ENCODE results near the gene FXYD1. TPM values are rescaled to one million over a fixed set of nuclear protein-coding genes. Genes with fewer than 3 reads are reported as not detected.
A peak's percentile ranks its signal among the peaks of the same experiment; 100 is the strongest.

FXYD1 gene
- total RNA-seq, 2 experiments from 2014 or later = 0.57 to 11.5 TPM

GRCh38 chr19:35135389-35135909 is 3.2 kb upstream of the FXYD1 start:
- CTCF ChIA-PET (ENCODE audit: unreplicated experiment) = interaction anchor here (0.5 to 2.5 kb wide), 3 partner anchors 10 to 70 kb away, joined by 4 to 16 read pairs (median 5); no protein-coding TSS in a partner anchor
- Histone ChIP-seq H2AFZ (ENCODE audit: low read length) (no peak overlapping the region), H3K9me3 (ENCODE audit: low read length) (no peaks in the 10 kb centered on the region), H3K27ac (ENCODE audit: low read depth, low read length, poor library complexity, severe bottlenecking) (no peak overlapping the region), H3K9me2 (ENCODE audit: insufficient read depth, low read length) (no peaks in the 10 kb centered on the region), H4K20me1 (ENCODE audit: insufficient read depth, low read length) (no peaks in the 10 kb centered on the region), H3K36me3 (ENCODE audit: insufficient read depth, low read length) (no peaks in the 10 kb centered on the region), H3K4me2 (ENCODE audit: low read length) (no peak overlapping the region; the same call in 1 of the 2 replicates), H3K4me3 (ENCODE audit: low read depth, low read length, poor library complexity, severe bottlenecking) (no peak overlapping the region), H3K4me1 (ENCODE audit: insufficient read depth, low read length, poor library complexity, severe bottlenecking) (peaks cover 9% of the 10 kb centered on the region), H3K79me2 (ENCODE audit: insufficient read depth, low read depth, low read length) (no peaks in the 10 kb centered on the region)
- no TSS peak for BruUV-seq (replicated peaks)
- TF ChIP-seq CTCF (conservative IDR thresholded peaks at IDR 0.05; ENCODE audit: low read length) (peak; percentile 91), EZH2phosphoT487 (IDR thresholded peaks at IDR 0.05; ENCODE audit: borderline replicate concordance, low read depth, low read length) (no peak)
- POLR2A ChIA-PET = no interaction called here
- intact Hi-C loops (cut with micrococcal nuclease; ENCODE audit: unreplicated experiment) = loop anchor here (1.0 to 2.0 kb wide), 3 partner anchors 21 to 68 kb away; no protein-coding TSS in a partner anchor
- peak; percentile 79 for DNase-seq (ENCODE audit: low spot score)

GRCh38 chr19:35136231-35136630 is 2.4 kb upstream of the FXYD1 start:
- TF ChIP-seq CTCF (conservative IDR thresholded peaks at IDR 0.05; ENCODE audit: low read length) = no peak
- TF ChIP-seq EZH2phosphoT487 (IDR thresholded peaks at IDR 0.05; ENCODE audit: borderline replicate concordance, low read depth, low read length) = no peak
- H3K27ac ChIP-seq (ENCODE audit: low read depth, low read length, poor library complexity, severe bottlenecking) = no peak overlapping the region
- intact Hi-C loops (cut with micrococcal nuclease; ENCODE audit: unreplicated experiment) = no loop called here
- no peaks in the 10 kb centered on the region for H3K9me2 ChIP-seq (ENCODE audit: insufficient read depth, low read length)
- H3K9me3 ChIP-seq (ENCODE audit: low read length) = no peaks in the 10 kb centered on the region
- H4K20me1 ChIP-seq (ENCODE audit: insufficient read depth, low read length) = no peaks in the 10 kb centered on the region
- BruUV-seq (replicated peaks) = no TSS peak
- ChIA-PET POLR2A (interaction anchor here (1.1 kb wide), 1 partner anchor 66 kb away, joined by 3 read pairs; no protein-coding TSS in a partner anchor), CTCF (ENCODE audit: unreplicated experiment) (interaction anchor here (0.5 to 2.5 kb wide), 4 partner anchors 11 to 84 kb away, joined by 4 to 16 read pairs (median 4); no protein-coding TSS in a partner anchor)
- no peaks in the 10 kb centered on the region for H3K79me2 ChIP-seq (ENCODE audit: insufficient read depth, low read depth, low read length)
- H3K36me3 ChIP-seq (ENCODE audit: insufficient read depth, low read length) = no peaks in the 10 kb centered on the region
- no peak overlapping the region for H3K4me3 ChIP-seq (ENCODE audit: low read depth, low read length, poor library complexity, severe bottlenecking)
- no peak for DNase-seq (ENCODE audit: low spot score)
- H3K4me2 ChIP-seq (ENCODE audit: low read length) = no peak overlapping the region
- H3K4me1 ChIP-seq (ENCODE audit: insufficient read depth, low read length, poor library complexity, severe bottlenecking) = peaks cover 15% of the 10 kb centered on the region
- no peak overlapping the region for H2AFZ ChIP-seq (ENCODE audit: low read length)
